ENCODE data around the gene TPM1.

GRCh38 chr15:63088533-63089245, 46.1 kb downstream of the TPM1 start:
- no peak for TF ChIP-seq POLR2AphosphoS5 (IDR thresholded peaks at IDR 0.05; ENCODE audit: low read depth, low read length)
- TF ChIP-seq SIN3A (IDR thresholded peaks at IDR 0.05; ENCODE audit: borderline replicate concordance, insufficient read depth, low read length): no peak
- TF ChIP-seq REST (IDR thresholded peaks at IDR 0.05; ENCODE audit: insufficient read depth in 1 of 2, low read depth in 2 of 2, low read length in 2 of 2): no peak
- TF ChIP-seq TAF1 (IDR thresholded peaks at IDR 0.05; ENCODE audit: borderline replicate concordance, insufficient read depth, low read length): no peak
- TF ChIP-seq FOXP2 (optimal IDR thresholded peaks at IDR 0.05; ENCODE audit: borderline replicate concordance, extremely low read depth, extremely low read length, insufficient read depth): no peak

Data from PFSK-1 (cell line).